GM12865 (cell line): ENCODE measurements around the gene SLX9.

Source experiments
- DNase-seq: peaks from one replicate; pipeline ENCODE4 v3.0.0; 2010; ENCODE audit warnings: low read depth
- H3K4me3 ChIP-seq: 2 replicates; pipeline ENCODE4 v1.5.1; 2011; ENCODE audit warnings: mild to moderate bottlenecking, low read depth, low read length, control low read depth
- TF ChIP-seq, protein P1 (sequence below): IDR thresholded peaks from 2 replicates; pipeline ENCODE4 v1.5.1; 2011; ENCODE audit warnings: low read length, control low read depth, low read depth, inconsistent platforms; ENCODE audit not compliant: insufficient read depth; ENCODE audit errors: missing control alignments

The SLX9 gene

DNA sequence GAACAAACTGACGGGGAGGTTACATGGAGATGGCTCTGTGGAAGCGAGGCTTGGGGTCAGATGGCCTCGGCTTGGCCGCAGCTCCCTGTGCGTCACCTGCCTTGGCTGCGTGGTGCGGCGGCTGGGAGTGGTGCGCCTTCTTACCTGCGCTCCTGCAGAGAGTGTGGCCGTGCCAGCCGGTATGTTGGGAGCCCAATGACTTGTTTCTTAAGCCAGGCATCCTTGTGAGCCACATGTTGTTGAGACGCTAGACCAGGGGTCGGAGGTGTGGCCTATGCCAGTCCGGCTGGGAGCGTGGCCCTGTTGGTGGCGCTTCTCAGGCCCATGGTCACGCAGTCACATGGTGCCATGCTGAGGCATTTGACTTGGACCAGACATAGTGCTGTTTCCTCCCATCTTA is 10.5 kb downstream of the SLX9 start:
- H3K4me3 ChIP-seq = no peak overlapping the region
- TF ChIP-seq, protein P1, sequence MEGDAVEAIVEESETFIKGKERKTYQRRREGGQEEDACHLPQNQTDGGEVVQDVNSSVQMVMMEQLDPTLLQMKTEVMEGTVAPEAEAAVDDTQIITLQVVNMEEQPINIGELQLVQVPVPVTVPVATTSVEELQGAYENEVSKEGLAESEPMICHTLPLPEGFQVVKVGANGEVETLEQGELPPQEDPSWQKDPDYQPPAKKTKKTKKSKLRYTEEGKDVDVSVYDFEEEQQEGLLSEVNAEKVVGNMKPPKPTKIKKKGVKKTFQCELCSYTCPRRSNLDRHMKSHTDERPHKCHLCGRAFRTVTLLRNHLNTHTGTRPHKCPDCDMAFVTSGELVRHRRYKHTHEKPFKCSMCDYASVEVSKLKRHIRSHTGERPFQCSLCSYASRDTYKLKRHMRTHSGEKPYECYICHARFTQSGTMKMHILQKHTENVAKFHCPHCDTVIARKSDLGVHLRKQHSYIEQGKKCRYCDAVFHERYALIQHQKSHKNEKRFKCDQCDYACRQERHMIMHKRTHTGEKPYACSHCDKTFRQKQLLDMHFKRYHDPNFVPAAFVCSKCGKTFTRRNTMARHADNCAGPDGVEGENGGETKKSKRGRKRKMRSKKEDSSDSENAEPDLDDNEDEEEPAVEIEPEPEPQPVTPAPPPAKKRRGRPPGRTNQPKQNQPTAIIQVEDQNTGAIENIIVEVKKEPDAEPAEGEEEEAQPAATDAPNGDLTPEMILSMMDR = no peak
- DNase-seq = no peak

DNA sequence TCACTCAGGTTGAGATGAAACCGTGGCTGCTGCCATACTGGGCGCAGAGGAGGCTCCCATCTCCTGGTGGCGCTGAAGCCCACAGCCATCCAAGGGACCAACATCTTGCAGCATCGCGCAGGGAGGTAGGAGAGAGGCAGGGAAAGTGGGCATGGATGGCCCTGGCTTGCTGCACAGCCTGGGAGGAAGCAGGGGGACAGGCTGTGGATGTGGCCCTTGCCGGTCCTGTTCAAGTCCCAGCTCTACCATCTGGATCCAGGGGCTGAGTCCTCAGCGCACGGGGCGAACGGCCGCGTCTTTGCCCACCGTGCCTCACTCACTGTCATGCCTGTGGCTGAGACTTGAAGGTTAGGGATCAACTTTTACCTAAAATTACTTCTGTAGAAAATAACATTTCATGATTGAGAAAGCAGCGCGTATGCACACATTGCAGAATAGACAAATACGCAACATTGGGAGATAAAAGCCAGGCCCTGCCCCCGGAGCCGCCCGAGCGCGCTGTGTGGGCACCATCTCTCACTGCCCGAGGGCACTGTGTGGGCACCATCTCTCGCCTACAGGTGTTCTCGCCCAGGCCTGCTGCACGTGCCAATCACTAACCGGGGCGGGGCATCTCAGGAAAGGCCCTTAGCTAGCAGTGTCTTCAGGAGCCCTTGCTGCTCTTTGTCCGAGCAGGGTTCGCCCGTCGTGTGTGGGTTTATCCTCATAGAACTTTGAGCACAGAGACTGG is 11.5 kb downstream of the SLX9 start:
- TF ChIP-seq, protein P1 = no peak
- DNase-seq = no peak

DNA sequence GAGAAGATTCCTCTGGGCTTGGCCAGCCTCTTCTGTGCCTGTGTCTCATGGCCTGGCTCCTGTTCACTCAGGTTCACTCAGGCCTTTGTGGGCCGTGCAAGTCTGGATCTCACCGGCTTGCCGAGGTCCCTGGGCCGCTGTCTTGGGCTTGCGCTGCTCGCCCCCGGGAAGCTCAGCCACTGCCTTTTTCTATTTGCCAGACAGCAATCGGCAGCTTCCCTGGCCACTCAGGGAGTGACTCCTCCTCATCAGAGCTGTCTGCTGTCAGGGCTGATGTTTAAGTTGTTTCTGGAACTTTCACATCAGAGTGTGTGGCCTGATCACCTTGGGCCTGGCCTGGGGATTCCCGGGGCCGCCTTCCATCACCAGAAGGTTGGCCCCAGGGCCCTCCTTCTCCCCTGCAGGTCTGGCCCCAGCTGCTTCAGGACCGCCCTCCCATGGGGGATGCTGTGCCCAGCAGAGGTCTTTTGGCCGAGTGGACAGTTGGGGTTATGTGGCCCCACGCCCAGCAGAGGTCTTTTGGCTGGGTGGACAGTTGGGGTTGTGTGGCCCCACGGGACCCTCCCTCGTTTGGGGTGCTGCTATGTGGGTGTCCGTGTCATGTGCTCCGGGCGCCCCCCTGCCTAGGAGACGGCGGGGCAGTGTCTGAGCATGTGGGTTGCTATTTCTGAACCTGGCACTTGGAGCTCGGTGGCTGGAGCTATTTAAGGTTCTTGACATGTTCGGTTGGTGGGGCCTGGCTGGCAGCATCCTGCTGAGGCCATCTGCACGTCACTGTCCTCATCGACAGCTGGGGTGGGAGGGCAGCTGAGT is 12.5 kb downstream of the SLX9 start:
- DNase-seq = no peak
- no peak overlapping the region for H3K4me3 ChIP-seq
- TF ChIP-seq, protein P1 = no peak

More for the DNA sequence above, 11.5 kb downstream of the SLX9 start:
- H3K4me3 ChIP-seq = no peak overlapping the region

DNA sequence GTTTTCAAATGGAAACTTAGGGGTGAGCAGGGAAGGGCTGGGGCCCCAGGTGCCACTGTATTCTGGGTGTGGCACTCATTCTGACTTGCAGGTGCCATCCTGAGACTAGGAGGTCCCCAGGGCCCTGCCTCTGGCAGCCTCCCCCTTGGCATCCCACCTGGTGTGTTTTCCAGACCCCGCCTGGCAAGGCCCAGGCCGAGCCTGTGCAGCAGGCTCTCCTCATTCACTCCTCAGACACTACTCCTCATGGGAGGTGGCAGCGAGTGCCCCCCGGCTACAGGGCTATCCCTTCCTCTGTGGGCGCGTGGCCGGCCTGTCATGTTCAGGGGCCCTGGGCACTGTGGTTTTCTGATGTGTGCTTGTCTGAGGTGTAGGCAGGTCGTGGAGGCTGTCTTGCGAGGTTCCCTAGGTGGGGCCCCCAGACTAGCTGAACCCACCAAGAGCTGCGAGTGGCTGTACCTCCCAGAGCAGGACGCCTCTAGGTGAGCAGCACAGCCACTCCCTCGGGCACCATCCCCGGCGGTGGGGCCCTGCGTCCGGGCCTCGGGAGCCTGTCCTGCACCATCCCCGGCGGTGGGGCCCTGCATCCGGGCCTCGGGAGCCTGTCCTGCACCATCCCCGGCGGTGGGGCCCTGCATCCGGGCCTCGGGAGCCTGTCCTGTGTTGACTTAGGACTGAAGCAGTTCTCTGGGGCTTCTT is 13.2 kb downstream of the SLX9 start:
- no peak for DNase-seq
- TF ChIP-seq, protein P1 = no peak
- H3K4me3 ChIP-seq = no peak overlapping the region

DNA sequence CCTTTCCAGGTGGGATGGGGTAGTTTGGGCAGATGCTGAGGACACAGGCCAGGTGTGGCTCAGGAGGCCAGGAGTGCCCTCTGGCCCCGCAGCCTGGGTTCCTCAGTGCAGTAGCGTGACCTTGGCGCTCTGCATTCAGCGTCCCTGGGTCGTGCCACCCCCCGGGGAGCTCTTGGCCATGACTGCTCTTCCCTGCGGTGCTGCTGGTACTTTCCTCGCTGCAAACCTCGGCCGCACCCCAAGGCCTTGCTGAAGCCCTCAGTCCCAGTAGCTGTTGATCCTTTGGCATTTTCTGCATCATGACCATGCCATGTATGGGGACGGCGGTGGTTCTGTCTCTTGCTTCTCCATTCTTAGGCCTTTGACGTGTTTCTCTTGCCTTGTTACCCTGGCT is 13.8 kb downstream of the SLX9 start:
- TF ChIP-seq, protein P1 = no peak
- DNase-seq = no peak
- H3K4me3 ChIP-seq = no peak overlapping the region

DNA sequence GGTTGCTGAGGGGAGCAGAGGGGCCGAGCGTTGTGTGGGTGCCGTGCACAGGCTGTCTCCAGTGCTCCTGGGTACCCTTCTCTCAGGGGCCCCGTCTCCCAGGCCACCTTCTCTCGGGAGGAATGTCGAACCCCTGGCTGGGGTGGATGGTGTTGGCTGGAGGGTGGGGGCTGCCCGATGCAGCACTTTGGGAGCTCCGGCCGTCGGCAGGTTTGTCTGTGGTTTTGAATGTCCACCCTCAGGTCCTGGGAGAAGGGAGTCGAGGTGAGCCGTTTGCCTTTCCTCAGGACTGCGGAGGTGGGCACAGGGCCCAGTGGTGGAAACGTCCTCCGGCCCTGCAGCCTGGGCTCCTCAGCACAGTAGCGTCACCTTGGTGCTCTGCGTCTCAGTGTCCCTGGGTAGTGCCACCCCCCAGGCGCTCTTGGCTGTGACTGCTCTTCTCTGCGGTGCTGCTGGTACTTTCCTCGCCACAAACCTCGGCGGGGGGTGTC is 14.5 kb downstream of the SLX9 start:
- H3K4me3 ChIP-seq = no peak overlapping the region
- no peak for DNase-seq
- TF ChIP-seq, protein P1 = no peak
